ENCODE results near the gene MYBPC2.

DNA sequence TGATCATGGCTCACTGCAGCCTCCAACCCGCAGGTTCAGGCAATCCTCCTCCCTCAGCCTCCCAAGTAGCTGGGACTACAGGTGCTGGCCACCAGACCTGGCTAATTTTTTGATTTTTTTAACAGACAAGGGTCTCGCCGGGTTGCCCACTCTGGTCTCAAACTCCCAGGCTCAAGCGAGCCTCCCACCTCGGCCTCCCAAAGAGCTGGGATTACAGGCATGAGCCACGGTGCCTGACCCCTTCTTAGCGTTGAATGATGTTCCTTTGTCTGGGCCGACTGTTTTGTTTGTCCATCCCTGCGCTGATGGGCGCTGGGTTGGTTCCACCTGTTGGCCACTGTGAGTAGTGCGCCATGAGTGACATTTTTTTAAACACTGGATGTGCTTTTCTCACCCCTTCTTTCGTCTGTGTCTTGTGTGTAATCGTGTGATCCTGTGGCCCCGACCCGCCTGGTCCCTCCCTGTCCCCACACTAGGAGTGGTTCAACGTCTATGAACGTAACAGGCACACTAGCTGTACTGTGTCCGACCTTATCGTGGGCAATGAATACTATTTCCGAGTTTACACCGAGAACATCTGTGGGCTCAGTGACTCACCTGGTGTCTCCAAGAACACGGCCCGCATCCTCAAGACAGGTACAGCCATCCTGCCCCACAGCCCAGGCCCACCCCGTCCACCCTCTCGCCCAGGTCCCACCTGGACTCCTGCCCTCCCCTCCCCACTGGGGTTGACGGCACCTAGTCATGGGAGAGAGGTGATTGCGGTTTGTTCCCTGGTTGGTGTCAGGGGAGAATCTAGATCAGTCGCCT, 28.6 kb downstream of the MYBPC2 start:
- TF ChIP-seq POLR2A (IDR thresholded peaks at IDR 0.05) (no peak), CTCF (IDR thresholded peaks at IDR 0.05) (peak; percentile 70 to 90 (median 75)), EP300 (IDR thresholded peaks at IDR 0.05) (no peak)

Data from tibial nerve (tissue), 4 donors.